ENCODE data around the gene KLK2. TPM values are rescaled to one million over a fixed set of nuclear protein-coding genes. Genes with fewer than 3 reads are reported as not detected.

KLK2 gene
- total RNA-seq, 1 donor from 2014 or later: not detected

DNA sequence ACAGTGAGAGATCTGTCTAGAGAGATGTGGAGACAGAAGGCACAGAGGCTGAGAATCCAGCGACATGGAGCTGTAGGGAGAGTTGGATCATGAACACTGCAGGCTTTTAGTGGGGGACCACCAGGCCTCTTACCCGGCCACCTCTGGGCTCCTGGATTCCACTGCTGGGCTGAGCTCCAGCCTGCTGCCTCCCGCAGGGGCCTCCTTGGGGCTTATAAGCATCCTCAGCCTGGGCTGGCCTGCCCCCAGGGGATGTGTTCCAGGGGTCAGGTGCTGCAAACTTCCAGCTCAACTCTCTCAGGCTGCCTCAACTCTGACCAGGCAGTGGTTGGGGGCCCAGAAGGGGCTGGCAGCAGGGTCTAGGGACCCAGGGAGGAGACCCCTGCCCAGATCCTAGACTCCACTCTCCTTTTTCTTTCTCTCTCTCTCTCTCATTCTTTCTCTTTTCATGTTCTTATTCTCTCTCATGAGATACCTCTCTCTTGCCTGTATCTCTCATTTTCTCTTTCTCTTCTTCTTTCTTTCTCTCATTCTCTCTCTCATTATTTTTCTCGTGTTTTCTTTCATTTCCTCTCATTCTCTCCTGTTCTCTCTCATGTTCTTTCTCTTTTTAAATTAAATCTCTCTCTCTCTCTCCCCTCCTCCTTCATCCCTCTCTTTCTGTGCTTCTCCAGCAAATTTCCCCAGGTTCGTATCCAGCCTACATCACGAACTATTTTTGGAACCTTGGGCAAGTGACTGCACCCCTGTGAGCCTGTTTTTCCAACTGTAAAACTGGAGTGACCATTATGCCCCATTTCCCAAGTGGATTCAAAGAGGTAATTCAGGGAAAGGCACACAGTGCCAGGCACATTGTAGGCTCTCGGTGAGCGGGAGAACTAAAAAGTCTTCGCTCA, 38.2 kb downstream of the KLK2 start, which contains the start of gene KLK4:
Gene KLK4 (minus strand): TSS at position 190 of the 896 bp plus-strand sequence. CDS start 657 bp downstream, outside the sequence.
- Mint-ChIP-seq H3K27me3 (ENCODE audit: unreplicated experiment) (peaks cover 12% of the 10 kb centered on the region), H3K4me1 (ENCODE audit: unreplicated experiment) (peaks cover 4% of the 10 kb centered on the region), H3K27ac (ENCODE audit: unreplicated experiment) (no peak within 1 kb of the TSS), H3K36me3 (ENCODE audit: low read depth, unreplicated experiment) (no peaks in the 10 kb centered on the region), H3K9me3 (ENCODE audit: unreplicated experiment) (no peaks in the 10 kb centered on the region), H3K4me3 (ENCODE audit: unreplicated experiment) (no peak within 1 kb of the TSS)
- TF ChIP-seq, protein P1, sequence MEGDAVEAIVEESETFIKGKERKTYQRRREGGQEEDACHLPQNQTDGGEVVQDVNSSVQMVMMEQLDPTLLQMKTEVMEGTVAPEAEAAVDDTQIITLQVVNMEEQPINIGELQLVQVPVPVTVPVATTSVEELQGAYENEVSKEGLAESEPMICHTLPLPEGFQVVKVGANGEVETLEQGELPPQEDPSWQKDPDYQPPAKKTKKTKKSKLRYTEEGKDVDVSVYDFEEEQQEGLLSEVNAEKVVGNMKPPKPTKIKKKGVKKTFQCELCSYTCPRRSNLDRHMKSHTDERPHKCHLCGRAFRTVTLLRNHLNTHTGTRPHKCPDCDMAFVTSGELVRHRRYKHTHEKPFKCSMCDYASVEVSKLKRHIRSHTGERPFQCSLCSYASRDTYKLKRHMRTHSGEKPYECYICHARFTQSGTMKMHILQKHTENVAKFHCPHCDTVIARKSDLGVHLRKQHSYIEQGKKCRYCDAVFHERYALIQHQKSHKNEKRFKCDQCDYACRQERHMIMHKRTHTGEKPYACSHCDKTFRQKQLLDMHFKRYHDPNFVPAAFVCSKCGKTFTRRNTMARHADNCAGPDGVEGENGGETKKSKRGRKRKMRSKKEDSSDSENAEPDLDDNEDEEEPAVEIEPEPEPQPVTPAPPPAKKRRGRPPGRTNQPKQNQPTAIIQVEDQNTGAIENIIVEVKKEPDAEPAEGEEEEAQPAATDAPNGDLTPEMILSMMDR (IDR thresholded peaks at IDR 0.05; ENCODE audit: unreplicated experiment): no peak
- no peak for DNase-seq (ENCODE audit: low spot score)

DNA sequence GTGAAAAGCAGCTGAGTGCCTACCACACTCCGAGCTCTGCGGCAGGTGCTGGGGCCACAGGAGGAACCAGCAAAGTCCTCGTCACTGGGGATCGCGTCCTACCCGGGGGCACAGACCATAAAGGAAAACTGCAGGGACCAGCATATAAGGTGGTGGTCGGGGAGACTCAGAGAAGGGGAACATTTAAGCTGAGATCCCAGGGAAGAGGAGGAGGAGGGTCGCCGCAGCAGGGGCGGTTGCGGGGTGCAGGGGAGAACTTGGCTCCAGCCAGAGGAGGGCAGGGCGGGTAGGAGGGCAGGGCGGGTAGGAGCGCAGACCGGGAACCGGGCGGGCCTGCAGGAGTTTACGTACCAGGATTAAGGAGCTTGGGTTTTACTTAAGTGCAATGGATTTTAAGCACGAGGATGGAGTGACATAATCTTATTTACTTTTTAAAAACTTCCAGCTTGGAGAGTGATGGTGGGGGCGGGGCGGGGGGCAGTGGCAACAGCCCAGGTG, 38.9 kb downstream of the KLK2 start:
- H3K36me3 Mint-ChIP-seq (ENCODE audit: low read depth, unreplicated experiment): no peaks in the 10 kb centered on the region
- H3K27me3 Mint-ChIP-seq (ENCODE audit: unreplicated experiment): peaks cover 13% of the 10 kb centered on the region
- no peaks in the 10 kb centered on the region for H3K9me3 Mint-ChIP-seq (ENCODE audit: unreplicated experiment)
- TF ChIP-seq, protein P1 (IDR thresholded peaks at IDR 0.05; ENCODE audit: unreplicated experiment): no peak
- peaks cover 4% of the 10 kb centered on the region for H3K4me1 Mint-ChIP-seq (ENCODE audit: unreplicated experiment)
- H3K4me3 Mint-ChIP-seq (ENCODE audit: unreplicated experiment): no peak overlapping the region
- no peak overlapping the region for H3K27ac Mint-ChIP-seq (ENCODE audit: unreplicated experiment)
- no peak for DNase-seq (ENCODE audit: low spot score)

DNA sequence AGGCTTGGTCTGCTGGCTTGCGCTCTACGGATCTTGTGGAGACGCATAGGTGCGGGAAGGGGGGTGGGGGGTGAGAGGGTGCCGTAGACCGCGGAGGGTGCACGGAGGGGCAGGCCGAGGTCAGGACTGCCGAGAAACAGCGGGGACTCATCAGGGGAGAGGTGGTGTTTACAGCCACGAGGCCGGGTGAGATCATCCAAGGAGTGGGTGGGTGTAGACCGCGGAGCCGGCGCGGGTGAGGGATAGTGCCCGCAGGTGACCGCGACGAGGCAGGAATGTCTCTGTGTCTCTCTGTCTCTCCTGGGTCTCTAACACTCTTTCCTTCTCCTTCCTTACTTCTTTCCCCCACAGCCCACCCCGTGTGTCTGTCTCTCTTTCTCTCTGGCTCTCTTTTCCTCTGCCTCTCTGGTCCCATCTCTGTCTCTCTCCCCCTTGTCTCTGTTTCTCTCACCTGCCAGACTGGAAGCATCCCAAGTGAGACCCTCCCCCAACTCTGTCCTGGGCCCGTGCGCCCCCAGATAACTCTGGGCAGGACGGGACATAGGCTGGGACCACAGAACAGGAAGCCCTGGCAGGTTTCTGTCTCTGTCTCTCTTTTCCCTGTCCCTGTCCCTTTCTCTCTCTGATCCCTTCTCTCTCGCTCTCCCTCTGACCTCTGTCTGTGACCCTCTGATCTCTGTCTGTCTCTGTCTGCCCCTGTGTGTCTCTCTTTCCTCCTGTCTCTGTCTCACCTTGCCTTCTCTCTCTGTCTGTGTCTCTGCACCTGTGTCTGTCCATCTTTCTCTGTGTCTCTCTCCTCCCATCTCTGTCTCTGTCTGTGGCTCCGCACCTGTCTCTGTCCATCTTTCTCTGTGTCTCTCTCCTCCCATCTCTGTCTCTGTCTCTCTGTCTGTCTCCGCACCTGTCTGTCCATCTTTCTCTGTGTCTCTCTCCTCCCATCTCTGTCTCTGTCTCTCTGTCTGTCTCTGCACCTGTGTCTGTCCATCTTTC, 39.8 kb downstream of the KLK2 start:
- Mint-ChIP-seq H3K4me1 (ENCODE audit: unreplicated experiment) (peaks cover 4% of the 10 kb centered on the region), H3K27me3 (ENCODE audit: unreplicated experiment) (peaks cover 11% of the 10 kb centered on the region)

DNA sequence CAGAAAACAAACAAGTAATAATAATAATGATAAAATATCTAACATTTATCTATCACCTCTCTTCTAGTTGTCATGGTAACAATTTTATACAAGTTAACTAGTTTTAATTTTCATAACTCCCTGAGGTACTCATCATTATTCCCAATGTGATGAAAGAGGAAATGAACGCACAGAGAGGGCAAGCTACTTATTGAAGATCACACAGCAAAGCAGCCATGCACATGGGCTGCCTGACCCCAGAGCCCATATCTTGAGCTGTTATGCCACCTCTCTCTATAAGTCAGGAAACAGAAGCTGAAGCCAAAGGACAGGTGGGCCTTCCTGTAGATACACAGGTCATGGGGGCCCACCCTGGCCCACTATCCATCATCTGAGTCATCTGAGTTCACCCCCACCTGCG, 42.8 kb downstream of the KLK2 start:
- TF ChIP-seq, protein P1 (IDR thresholded peaks at IDR 0.05; ENCODE audit: unreplicated experiment): no peak
- Mint-ChIP-seq H3K27ac (ENCODE audit: unreplicated experiment) (no peak overlapping the region), H3K4me3 (ENCODE audit: unreplicated experiment) (no peak overlapping the region), H3K36me3 (ENCODE audit: low read depth, unreplicated experiment) (no peaks in the 10 kb centered on the region), H3K9me3 (ENCODE audit: unreplicated experiment) (no peaks in the 10 kb centered on the region), H3K4me1 (ENCODE audit: unreplicated experiment) (no peaks in the 10 kb centered on the region), H3K27me3 (ENCODE audit: unreplicated experiment) (peaks cover 8% of the 10 kb centered on the region)
- DNase-seq (ENCODE audit: low spot score): no peak

More for the DNA sequence above, 39.8 kb downstream of the KLK2 start:
- H3K36me3 Mint-ChIP-seq (ENCODE audit: low read depth, unreplicated experiment): no peaks in the 10 kb centered on the region
- no peak overlapping the region for H3K4me3 Mint-ChIP-seq (ENCODE audit: unreplicated experiment)
- DNase-seq (ENCODE audit: low spot score): no peak
- H3K27ac Mint-ChIP-seq (ENCODE audit: unreplicated experiment): no peak overlapping the region
- no peaks in the 10 kb centered on the region for H3K9me3 Mint-ChIP-seq (ENCODE audit: unreplicated experiment)
- TF ChIP-seq, protein P1 (IDR thresholded peaks at IDR 0.05; ENCODE audit: unreplicated experiment): no peak

All from endothelial cell (in vitro differentiated cells).